DOHH2 (cell line): ENCODE data around the gene DIP2C.

Source experiments
- H3F3A ChIP-seq: fragments of 200-600 bp; sonication (generic), shearing (Covaris generic); 2 replicates; pipeline ENCODE4 v1.6.0; 2016; ENCODE audit warnings: antibody characterized with exemption, mild to moderate bottlenecking; ENCODE audit not compliant: control insufficient read depth, insufficient read depth
- H3K27ac ChIP-seq: fragments of 200-600 bp; sonication (generic); 2 replicates; pipeline ENCODE4 v1.5.1; 2014; ENCODE audit warnings: low read depth, mild to moderate bottlenecking, low read length, moderate library complexity
- H3K27me3 ChIP-seq: fragments of 200-600 bp; sonication (generic); 2 replicates; pipeline ENCODE4 v1.6.1; 2014; ENCODE audit warnings: mild to moderate bottlenecking, low read length, mixed read lengths; ENCODE audit not compliant: control insufficient read depth
- H3K36me3 ChIP-seq: fragments of 200-600 bp; sonication (generic); 2 replicates; pipeline ENCODE4 v1.6.1; 2014; ENCODE audit warnings: mild to moderate bottlenecking, low read length, moderate library complexity, mixed read lengths; ENCODE audit not compliant: control insufficient read depth
- H3K4me1 ChIP-seq: fragments of 200-600 bp; sonication (generic); 2 replicates; pipeline ENCODE4 v1.6.1; 2014; ENCODE audit warnings: mild to moderate bottlenecking, low read length, mixed read lengths; ENCODE audit not compliant: control insufficient read depth
- H3K4me2 ChIP-seq: fragments of 200-600 bp; sonication (generic); 2 replicates; pipeline ENCODE4 v1.6.0; 2014; ENCODE audit warnings: mild to moderate bottlenecking, low read length, moderate library complexity
- H3K4me3 ChIP-seq: fragments of 200-600 bp; sonication (generic); 2 replicates; pipeline ENCODE4 v1.5.1; 2014; ENCODE audit warnings: mild to moderate bottlenecking, low read length, mixed read lengths
- H3K79me2 ChIP-seq: fragments of 200-600 bp; sonication (generic); 2 replicates; pipeline ENCODE4 v1.6.1; 2014; ENCODE audit warnings: mild to moderate bottlenecking, low read length, mixed read lengths; ENCODE audit not compliant: control insufficient read depth
- H3K9me2 ChIP-seq: fragments of 200-600 bp; sonication (generic); replicated peaks from 2 replicates; pipeline ENCODE4 v1.6.1; 2014; ENCODE audit warnings: mild to moderate bottlenecking, low read length, mixed read lengths; ENCODE audit not compliant: control insufficient read depth
- H3K9me3 ChIP-seq: fragments of 200-600 bp; sonication (generic); 2 replicates; pipeline ENCODE4 v1.6.1; 2014; ENCODE audit warnings: antibody characterized with exemption, low read length, mixed read lengths; ENCODE audit not compliant: control insufficient read depth, insufficient read depth
- H4K20me1 ChIP-seq: fragments of 200-600 bp; sonication (generic); 2 replicates; pipeline ENCODE4 v1.6.0; 2014; ENCODE audit warnings: low read depth, mild to moderate bottlenecking, antibody characterized with exemption, low read length, moderate library complexity; ENCODE audit not compliant: control insufficient read depth, insufficient read depth
- CTCF ChIP-seq: fragments of 200-600 bp; sonication (generic); IDR thresholded peaks from one replicate; pipeline ENCODE4 v1.5.1; 2014; ENCODE audit warnings: antibody characterized with exemption, mild to moderate bottlenecking, low read depth, low read length; ENCODE audit not compliant: poor library complexity, severe bottlenecking
- EZH2phosphoT487 ChIP-seq: fragments of 200-600 bp; sonication (generic); IDR thresholded peaks from 2 replicates; pipeline ENCODE4 v1.6.1; 2017; ENCODE audit warnings: borderline replicate concordance, mild to moderate bottlenecking, antibody characterized with exemption, low read length, moderate library complexity, mixed read lengths

DIP2C gene

GRCh38 chr10:329361-330099 lies 359.9 kb downstream of the DIP2C start:
- peaks cover 26% of the 10 kb centered on the region for H3K79me2 ChIP-seq
- no peaks in the 10 kb centered on the region for H3K27me3 ChIP-seq
- peak overlapping the region; percentile 95 for H3K27ac ChIP-seq
- H3K4me3 ChIP-seq, result peak overlapping the region; percentile 81
- peaks cover 32% of the 10 kb centered on the region for H3K36me3 ChIP-seq
- H3K4me1 ChIP-seq, result peaks cover 100% of the 10 kb centered on the region
- no peaks in the 10 kb centered on the region for H3K9me2 ChIP-seq
- TF ChIP-seq CTCF, result no peak
- TF ChIP-seq EZH2phosphoT487, result no peak
- H3K9me3 ChIP-seq, result no peaks in the 10 kb centered on the region
- peaks cover 71% of the 10 kb centered on the region for H3F3A ChIP-seq
- no peaks in the 10 kb centered on the region for H4K20me1 ChIP-seq
- peak overlapping the region; percentile 95 for H3K4me2 ChIP-seq

GRCh38 chr10:327889-328852 lies 361.3 kb downstream of the DIP2C start:
- H3K9me3 ChIP-seq, result no peaks in the 10 kb centered on the region
- peaks cover 32% of the 10 kb centered on the region for H3K79me2 ChIP-seq
- H3F3A ChIP-seq, result peaks cover 66% of the 10 kb centered on the region
- peak overlapping the region; percentile 95 for H3K4me2 ChIP-seq
- H3K9me2 ChIP-seq, result no peaks in the 10 kb centered on the region
- peak overlapping the region; percentile 95 for H3K27ac ChIP-seq
- no peaks in the 10 kb centered on the region for H3K27me3 ChIP-seq
- H3K36me3 ChIP-seq, result peaks cover 41% of the 10 kb centered on the region
- H4K20me1 ChIP-seq, result no peaks in the 10 kb centered on the region
- TF ChIP-seq EZH2phosphoT487 (no peak), CTCF (no peak)
- peaks cover 100% of the 10 kb centered on the region for H3K4me1 ChIP-seq
- H3K4me3 ChIP-seq, result peak overlapping the region; percentile 81

GRCh38 chr10:326894-327635 lies 362.4 kb downstream of the DIP2C start:
- Histone ChIP-seq H3K4me1 (peaks cover 88% of the 10 kb centered on the region), H3K9me3 (no peaks in the 10 kb centered on the region), H4K20me1 (no peaks in the 10 kb centered on the region), H3K9me2 (no peaks in the 10 kb centered on the region), H3F3A (peaks cover 59% of the 10 kb centered on the region), H3K27me3 (no peaks in the 10 kb centered on the region), H3K36me3 (peaks cover 41% of the 10 kb centered on the region), H3K79me2 (peaks cover 29% of the 10 kb centered on the region), H3K27ac (peak overlapping the region; percentile 95), H3K4me3 (peak overlapping the region; percentile 81), H3K4me2 (peak overlapping the region; percentile 95)
- no peak for TF ChIP-seq EZH2phosphoT487
- TF ChIP-seq CTCF, result no peak
